GM12865 (cell line): Measurements from ENCODE around the gene GAB2.

Source experiments
- DNase-seq: peaks from one replicate; pipeline ENCODE4 v3.0.0; 2010; ENCODE audit warnings: low read depth
- H3K4me3 ChIP-seq: 2 replicates; pipeline ENCODE4 v1.5.1; 2011; ENCODE audit warnings: mild to moderate bottlenecking, low read depth, low read length, control low read depth
- TF ChIP-seq, protein P1 (sequence below): IDR thresholded peaks from 2 replicates; pipeline ENCODE4 v1.5.1; 2011; ENCODE audit warnings: low read length, control low read depth, low read depth, inconsistent platforms; ENCODE audit not compliant: insufficient read depth; ENCODE audit errors: missing control alignments

GAB2 gene

DNA sequence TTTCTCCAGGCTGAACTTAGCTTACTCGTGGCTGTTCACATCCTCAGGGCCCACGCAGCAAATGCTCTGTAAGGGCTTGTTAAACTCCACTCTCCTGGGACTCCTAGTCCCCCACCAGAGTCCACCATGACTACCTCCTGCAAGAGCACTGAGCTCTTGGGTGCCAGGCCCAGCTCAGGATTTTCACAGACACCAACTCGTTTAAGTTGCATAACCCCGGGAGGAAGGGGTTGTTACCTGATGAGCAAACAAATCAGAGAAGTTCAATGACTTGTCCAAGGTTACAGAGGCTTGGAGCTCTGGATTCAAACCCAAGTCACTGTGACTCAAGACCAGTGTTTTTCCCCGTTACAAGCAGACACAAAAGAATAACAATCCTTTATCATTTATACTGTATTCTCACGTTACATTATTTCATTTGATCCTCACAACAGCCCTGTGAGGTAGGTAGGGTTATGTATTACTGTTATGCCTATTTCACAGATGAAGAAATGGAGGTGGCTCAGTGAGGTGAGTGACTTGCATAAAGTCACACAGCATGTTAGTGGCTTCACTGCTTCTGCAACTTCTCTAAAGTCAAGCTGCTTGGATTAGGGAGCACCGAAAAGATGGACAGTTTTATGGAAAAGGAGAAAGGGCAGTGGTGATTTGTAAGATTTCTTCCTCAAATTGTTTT, 246.6 kb downstream of the GAB2 start:
- H3K4me3 ChIP-seq = no peak overlapping the region
- DNase-seq = no peak
- TF ChIP-seq, protein P1, sequence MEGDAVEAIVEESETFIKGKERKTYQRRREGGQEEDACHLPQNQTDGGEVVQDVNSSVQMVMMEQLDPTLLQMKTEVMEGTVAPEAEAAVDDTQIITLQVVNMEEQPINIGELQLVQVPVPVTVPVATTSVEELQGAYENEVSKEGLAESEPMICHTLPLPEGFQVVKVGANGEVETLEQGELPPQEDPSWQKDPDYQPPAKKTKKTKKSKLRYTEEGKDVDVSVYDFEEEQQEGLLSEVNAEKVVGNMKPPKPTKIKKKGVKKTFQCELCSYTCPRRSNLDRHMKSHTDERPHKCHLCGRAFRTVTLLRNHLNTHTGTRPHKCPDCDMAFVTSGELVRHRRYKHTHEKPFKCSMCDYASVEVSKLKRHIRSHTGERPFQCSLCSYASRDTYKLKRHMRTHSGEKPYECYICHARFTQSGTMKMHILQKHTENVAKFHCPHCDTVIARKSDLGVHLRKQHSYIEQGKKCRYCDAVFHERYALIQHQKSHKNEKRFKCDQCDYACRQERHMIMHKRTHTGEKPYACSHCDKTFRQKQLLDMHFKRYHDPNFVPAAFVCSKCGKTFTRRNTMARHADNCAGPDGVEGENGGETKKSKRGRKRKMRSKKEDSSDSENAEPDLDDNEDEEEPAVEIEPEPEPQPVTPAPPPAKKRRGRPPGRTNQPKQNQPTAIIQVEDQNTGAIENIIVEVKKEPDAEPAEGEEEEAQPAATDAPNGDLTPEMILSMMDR = no peak

DNA sequence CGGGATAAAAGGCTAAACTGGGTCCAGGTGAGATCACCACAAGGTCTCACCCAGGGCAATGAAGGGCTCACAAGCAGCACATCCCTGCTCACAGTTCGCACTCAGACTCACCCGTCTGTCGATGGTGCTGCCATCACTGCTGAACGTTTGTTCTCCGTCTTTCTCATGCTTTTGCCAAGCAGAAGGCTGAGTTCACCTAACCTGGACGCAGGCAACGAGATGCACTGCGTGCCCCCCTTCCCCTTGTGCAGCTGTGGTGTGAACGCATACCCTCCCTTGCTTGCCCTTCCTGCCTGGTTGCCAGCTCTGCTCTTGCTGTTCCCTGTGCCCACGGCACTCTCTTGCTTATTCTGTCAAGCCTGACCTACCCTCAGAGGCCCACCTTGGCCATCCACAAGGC, 247.2 kb downstream of the GAB2 start:
- TF ChIP-seq, protein P1 = no peak
- no peak for DNase-seq
- no peak overlapping the region for H3K4me3 ChIP-seq

DNA sequence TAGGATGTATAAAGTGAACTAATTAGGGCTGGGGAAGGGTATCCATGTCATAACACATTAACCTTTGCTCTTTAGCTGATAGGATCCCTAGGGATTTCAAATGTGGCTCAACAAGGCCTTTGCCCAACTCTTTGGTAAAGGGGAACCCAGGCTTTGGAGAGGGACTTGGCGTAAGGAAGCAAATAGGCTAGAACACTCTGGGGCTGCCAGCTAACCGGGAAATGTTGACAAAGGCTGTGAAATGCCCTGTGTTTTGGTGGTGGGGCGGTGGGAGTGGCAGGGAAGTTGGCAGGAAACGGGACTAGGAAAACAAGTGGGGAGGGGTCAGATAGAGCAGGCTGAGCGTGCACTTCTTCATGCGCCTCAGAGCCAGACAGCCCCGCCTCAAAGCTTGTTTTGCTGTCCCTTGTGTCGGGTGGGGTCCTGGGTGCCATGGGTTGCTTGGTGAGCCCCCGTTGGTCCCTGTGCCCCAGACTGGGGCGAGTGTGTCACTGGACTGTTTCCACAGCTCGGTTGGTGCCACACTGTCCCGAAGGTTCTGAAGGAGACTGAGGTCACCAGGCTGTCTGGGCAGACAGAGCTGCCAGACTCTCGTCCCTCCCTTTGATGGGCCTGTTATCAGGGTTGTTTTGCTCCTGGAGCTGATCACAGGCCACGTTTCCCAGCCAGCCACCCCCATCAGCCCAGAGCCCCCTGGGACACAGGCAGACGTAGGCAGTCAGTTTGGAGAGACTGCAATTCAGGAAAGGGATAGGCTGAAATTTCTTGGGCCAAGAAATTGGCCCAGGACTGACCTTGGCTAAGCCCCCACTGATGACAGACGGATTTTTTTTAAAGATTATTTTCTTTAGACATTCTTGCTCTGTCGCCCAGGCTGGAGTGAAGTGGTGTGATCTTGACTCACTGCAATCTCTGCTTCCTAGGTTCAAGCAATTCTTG, 248.8 kb downstream of the GAB2 start:
- no peak for DNase-seq
- no peak overlapping the region for H3K4me3 ChIP-seq
- TF ChIP-seq, protein P1 = no peak

DNA sequence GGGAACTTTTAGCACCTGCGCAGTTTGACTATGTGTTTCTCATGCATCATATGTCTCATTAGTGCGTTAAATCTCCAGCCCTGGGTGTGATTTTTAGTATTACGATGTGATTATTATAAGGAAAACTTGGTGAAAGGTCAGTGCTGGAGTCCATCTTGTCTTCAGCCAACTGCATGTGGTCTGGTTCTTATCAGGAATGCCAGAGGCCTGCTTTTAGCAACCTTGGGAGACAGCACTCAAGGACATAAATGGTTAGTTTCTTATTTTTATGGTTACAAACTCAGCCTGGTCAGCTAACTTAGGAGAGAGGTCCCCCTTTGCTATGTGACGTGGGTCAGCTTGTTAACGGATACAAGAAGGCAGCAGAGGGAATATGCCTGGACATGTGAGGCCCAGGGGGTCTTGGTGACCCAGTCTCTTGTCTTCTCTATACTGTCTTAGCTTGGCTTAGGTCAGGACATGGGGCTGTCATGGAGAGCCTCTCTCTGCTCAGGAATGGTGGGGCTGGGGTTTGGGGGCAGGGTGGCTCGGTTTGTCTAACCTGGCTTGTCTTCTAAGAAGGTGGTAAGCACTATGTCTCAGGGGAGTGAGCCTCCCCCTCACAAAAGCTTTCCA, 250.7 kb downstream of the GAB2 start:
- DNase-seq = no peak
- TF ChIP-seq, protein P1 = no peak
- H3K4me3 ChIP-seq = no peak overlapping the region
